HL-60/S4 treated with retinoic acid at 250 ng/mL for 4 days and 3 days (cell line): Measurements from ENCODE around the gene RBM34.
"Not testable (repeated sequence)": the region's sequence is repeated elsewhere in the genome, so short reads cannot be mapped to it uniquely, and the experiment has no call there.

ENCODE experiments used
- in situ Hi-C: fragments of 300-500 bp; cut with MboI; formaldehyde crosslinking; loops from 2 replicates; pipeline ENCODE4 v1.7.0; 2022; ENCODE audit warnings: low sequenced_read_pairs

RBM34 gene

GRCh38 chr1:235160957-235161684 is at the start of gene RBM34:
Gene RBM34, minus strand, starts transcription at chr1:235161250. Its CDS starts 24 bp downstream, at chr1:235161226.
- in situ Hi-C loops, result no loop called here

- in situ Hi-C loops, result no loop called here
Measured at GRCh38 chr1:235207209-235207565, 46.1 kb upstream of the RBM34 start.

GRCh38 chr1:235206533-235207208 is 45.6 kb upstream of the RBM34 start:
- in situ Hi-C loops, result no loop called here

GRCh38 chr1:235205687-235206086 is 44.6 kb upstream of the RBM34 start:
- in situ Hi-C loops, result no loop called here

GRCh38 chr1:235203428-235203827 is 42.4 kb upstream of the RBM34 start:
- in situ Hi-C loops, result no loop called here

- in situ Hi-C loops, result not testable (repeated sequence)
Measured at GRCh38 chr1:235202447-235202846, 41.4 kb upstream of the RBM34 start.

- in situ Hi-C loops, result no loop called here
Measured at GRCh38 chr1:235199441-235199840, 38.4 kb upstream of the RBM34 start.

- in situ Hi-C loops, result no loop called here
Measured at GRCh38 chr1:235190431-235190830, 29.4 kb upstream of the RBM34 start.

GRCh38 chr1:235187316-235187715 is 26.3 kb upstream of the RBM34 start:
- in situ Hi-C loops, result no loop called here

GRCh38 chr1:235181561-235182245 is 20.7 kb upstream of the RBM34 start:
- in situ Hi-C loops, result no loop called here

- in situ Hi-C loops, result no loop called here
Measured at GRCh38 chr1:235180916-235181460, 19.9 kb upstream of the RBM34 start.

- in situ Hi-C loops, result no loop called here
Measured at GRCh38 chr1:235176486-235176885, 15.4 kb upstream of the RBM34 start.

GRCh38 chr1:235169986-235170385 is 8.9 kb upstream of the RBM34 start:
- in situ Hi-C loops, result no loop called here

GRCh38 chr1:235168375-235168774 is 7.3 kb upstream of the RBM34 start:
- in situ Hi-C loops, result no loop called here

GRCh38 chr1:235161685-235162327 is 756 bp upstream of the RBM34 start:
- in situ Hi-C loops, result no loop called here

- in situ Hi-C loops, result no loop called here
Measured at GRCh38 chr1:235160383-235160956, 580 bp downstream of the RBM34 start.

GRCh38 chr1:235159930-235160329 is 1.1 kb downstream of the RBM34 start:
- in situ Hi-C loops, result not testable (repeated sequence)

GRCh38 chr1:235159284-235159683 is 1.8 kb downstream of the RBM34 start:
- in situ Hi-C loops, result not testable (repeated sequence)

GRCh38 chr1:235158680-235159079 is 2.4 kb downstream of the RBM34 start:
- in situ Hi-C loops, result no loop called here

- in situ Hi-C loops, result no loop called here
Measured at GRCh38 chr1:235157150-235157549, 3.9 kb downstream of the RBM34 start.

GRCh38 chr1:235156740-235157139 is 4.3 kb downstream of the RBM34 start:
- in situ Hi-C loops, result no loop called here
